IMR-90 (cell line): Measurements from ENCODE around the gene MPZL1.
"Not testable (repeated sequence)": the region's sequence is repeated elsewhere in the genome, so short reads cannot be mapped to it uniquely, and the experiment has no call there.

ENCODE experiments used
- BHLHE40 ChIP-seq: fragments of 150-350 bp; IDR thresholded peaks from 2 replicates; pipeline ENCODE4 v1.6.1; 2016; ENCODE audit warnings: mild to moderate bottlenecking, low read depth, low read length
- CEBPB ChIP-seq: IDR thresholded peaks from 2 replicates; pipeline ENCODE4 v1.6.1; 2012; ENCODE audit warnings: low read depth, low read length, improper control_type of control experiment
- CHD1 ChIP-seq: IDR thresholded peaks from 2 replicates; pipeline ENCODE4 v1.6.1; 2012; ENCODE audit warnings: low read depth, low read length, improper control_type of control experiment
- FOS ChIP-seq: fragments of 150-350 bp; IDR thresholded peaks from 2 replicates; pipeline ENCODE4 v1.6.1; 2016; ENCODE audit warnings: low read depth, low read length
- MAFK ChIP-seq: IDR thresholded peaks from 2 replicates; pipeline ENCODE4 v1.6.1; 2012; ENCODE audit warnings: low read depth, low read length, improper control_type of control experiment
- MAZ ChIP-seq: IDR thresholded peaks from 2 replicates; pipeline ENCODE4 v1.6.1; 2012; ENCODE audit warnings: low read depth, mild to moderate bottlenecking, low read length, improper control_type of control experiment, moderate library complexity, borderline replicate concordance
- MXI1 ChIP-seq: IDR thresholded peaks from 2 replicates; pipeline ENCODE4 v1.6.1; 2012; ENCODE audit warnings: low read depth, mild to moderate bottlenecking, low read length, moderate library complexity, borderline replicate concordance
- POLR2A ChIP-seq: IDR thresholded peaks from 2 replicates; pipeline ENCODE4 v1.6.1; 2012; ENCODE audit warnings: mild to moderate bottlenecking, low read depth, low read length
- RAD21 ChIP-seq: IDR thresholded peaks from 2 replicates; pipeline ENCODE4 v1.6.1; 2012; ENCODE audit warnings: low read length, improper control_type of control experiment
- RCOR1 ChIP-seq: IDR thresholded peaks from 2 replicates; pipeline ENCODE4 v1.6.1; 2012; ENCODE audit warnings: mild to moderate bottlenecking, low read length, improper control_type of control experiment; ENCODE audit not compliant: insufficient replicate concordance
- RFX5 ChIP-seq: IDR thresholded peaks from 2 replicates; pipeline ENCODE4 v1.8.0; 2012; ENCODE audit warnings: low read depth, mild to moderate bottlenecking, low read length, moderate library complexity
- SMC3 ChIP-seq: fragments of 150-350 bp; IDR thresholded peaks from 2 replicates; pipeline ENCODE4 v1.6.1; 2016; ENCODE audit warnings: low read depth, mild to moderate bottlenecking, antibody characterized with exemption, low read length, moderate library complexity
- TF ChIP-seq, protein P1 (sequence below): conservative IDR thresholded peaks from 2 replicates; pipeline ENCODE4 v1.5.1; 2012; ENCODE audit warnings: mild to moderate bottlenecking, low read depth, low read length, improper control_type of control experiment

DNA sequence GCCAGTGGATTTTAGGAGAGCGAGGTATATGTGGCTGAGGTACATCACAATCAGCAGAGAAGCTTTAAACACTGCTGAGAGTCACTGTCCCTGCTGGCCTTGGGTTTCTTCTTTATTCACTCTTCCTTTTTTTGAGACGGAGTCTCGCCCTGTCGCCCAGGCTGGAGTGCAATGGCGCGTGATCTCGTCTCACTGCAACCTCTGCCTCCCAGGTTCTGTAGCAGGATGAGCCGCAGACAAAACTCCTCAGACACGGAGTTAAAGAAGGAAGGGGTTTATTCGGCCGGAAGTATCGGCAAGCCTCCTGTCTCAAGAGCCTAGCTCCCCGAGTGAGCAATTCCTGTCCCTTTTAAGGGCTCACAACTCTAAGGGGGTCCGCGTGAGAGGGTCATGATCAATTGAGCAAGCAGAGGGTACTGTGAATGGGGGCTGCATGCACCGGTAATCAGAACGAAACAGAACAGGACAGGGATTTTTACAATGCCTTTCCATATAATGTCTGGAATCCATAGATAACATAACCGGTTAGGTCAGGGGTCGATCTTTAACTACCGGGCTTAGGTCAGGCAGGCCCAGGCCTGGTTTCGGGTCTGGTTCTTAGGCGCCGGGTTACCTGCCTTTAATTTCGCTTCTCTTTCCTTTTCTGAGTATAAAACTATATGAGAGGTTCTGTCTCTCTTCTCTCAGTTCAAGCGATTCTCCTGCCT, 1.9 kb upstream of the MPZL1 start:
- TF ChIP-seq, protein P1, sequence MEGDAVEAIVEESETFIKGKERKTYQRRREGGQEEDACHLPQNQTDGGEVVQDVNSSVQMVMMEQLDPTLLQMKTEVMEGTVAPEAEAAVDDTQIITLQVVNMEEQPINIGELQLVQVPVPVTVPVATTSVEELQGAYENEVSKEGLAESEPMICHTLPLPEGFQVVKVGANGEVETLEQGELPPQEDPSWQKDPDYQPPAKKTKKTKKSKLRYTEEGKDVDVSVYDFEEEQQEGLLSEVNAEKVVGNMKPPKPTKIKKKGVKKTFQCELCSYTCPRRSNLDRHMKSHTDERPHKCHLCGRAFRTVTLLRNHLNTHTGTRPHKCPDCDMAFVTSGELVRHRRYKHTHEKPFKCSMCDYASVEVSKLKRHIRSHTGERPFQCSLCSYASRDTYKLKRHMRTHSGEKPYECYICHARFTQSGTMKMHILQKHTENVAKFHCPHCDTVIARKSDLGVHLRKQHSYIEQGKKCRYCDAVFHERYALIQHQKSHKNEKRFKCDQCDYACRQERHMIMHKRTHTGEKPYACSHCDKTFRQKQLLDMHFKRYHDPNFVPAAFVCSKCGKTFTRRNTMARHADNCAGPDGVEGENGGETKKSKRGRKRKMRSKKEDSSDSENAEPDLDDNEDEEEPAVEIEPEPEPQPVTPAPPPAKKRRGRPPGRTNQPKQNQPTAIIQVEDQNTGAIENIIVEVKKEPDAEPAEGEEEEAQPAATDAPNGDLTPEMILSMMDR = not testable (repeated sequence)
- TF ChIP-seq MAFK, RFX5, POLR2A, RCOR1, CHD1, RAD21, BHLHE40, MAZ, FOS, SMC3, MXI1, CEBPB: not testable (repeated sequence)
